CD4-positive, alpha-beta T cell treated with Interleukin-6 at 100 ng/mL for 8 hours (primary cell): Measurements from ENCODE around the gene EZR.
A peak's percentile ranks its signal among the peaks of the same experiment; 100 is the strongest.
"Not testable (repeated sequence)": the region's sequence is repeated elsewhere in the genome, so short reads cannot be mapped to it uniquely, and the experiment has no call there.

Experiments
- DNase-seq: peaks from one replicate; pipeline ENCODE4 v3.0.0-alpha.2; 2020; ENCODE audit warnings: mixed read lengths, low spot score

Gene EZR

GRCh38 chr6:158797331-158798310, 21.5 kb downstream of the EZR start:
- no peak for DNase-seq

GRCh38 chr6:158796353-158796752, 22.8 kb downstream of the EZR start:
- no peak for DNase-seq

GRCh38 chr6:158795516-158795915, 23.7 kb downstream of the EZR start:
- no peak for DNase-seq

DNA sequence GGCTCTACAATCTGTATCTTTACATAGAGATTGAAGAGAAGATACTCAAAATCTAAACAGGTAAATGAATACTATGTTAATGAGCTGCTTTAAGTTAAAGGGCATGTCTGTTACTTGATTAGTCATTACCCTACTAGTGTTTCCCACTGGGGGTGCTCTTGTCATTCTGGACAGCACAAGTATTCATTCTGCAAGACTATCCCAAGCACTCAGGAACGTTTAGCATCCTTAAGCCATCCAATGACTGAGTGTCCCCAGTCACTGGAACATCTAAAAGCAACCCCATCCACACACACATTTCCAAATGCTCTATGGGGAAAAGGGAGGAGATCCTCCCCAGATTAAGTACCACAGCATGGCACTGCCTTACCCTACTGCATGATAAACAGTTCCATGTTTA, 25.7 kb downstream of the EZR start:
- peak; percentile 23 for DNase-seq

GRCh38 chr6:158792505-158792904, 26.7 kb downstream of the EZR start:
- not testable (repeated sequence) for DNase-seq

DNA sequence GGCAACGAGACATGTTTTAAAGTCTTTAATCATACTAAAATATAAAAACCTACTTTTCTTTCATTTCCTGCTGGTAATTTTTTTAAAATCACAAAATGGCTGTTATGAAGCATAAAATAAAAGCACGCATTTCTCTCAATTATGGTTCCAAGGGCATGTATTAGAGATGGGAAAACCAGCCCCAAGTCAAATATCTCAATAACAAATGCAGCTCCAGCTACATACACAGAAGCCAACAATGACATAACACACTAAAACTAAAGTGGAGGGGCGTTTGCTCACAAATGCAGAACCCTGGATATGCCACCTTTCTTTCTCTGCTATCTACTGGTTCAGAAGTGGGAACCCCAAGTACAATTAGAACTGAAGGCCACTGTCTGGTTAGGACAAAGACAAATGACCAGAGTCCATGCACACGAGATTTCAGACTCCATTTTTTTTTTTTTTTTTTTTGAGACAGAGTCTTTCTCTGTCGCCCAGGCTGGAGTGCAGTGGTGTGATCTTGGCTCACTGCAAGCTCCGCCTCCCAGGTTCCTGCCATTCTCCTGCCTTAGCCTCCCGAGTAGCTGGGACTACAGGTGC, 27.8 kb downstream of the EZR start:
- DNase-seq: no peak

DNA sequence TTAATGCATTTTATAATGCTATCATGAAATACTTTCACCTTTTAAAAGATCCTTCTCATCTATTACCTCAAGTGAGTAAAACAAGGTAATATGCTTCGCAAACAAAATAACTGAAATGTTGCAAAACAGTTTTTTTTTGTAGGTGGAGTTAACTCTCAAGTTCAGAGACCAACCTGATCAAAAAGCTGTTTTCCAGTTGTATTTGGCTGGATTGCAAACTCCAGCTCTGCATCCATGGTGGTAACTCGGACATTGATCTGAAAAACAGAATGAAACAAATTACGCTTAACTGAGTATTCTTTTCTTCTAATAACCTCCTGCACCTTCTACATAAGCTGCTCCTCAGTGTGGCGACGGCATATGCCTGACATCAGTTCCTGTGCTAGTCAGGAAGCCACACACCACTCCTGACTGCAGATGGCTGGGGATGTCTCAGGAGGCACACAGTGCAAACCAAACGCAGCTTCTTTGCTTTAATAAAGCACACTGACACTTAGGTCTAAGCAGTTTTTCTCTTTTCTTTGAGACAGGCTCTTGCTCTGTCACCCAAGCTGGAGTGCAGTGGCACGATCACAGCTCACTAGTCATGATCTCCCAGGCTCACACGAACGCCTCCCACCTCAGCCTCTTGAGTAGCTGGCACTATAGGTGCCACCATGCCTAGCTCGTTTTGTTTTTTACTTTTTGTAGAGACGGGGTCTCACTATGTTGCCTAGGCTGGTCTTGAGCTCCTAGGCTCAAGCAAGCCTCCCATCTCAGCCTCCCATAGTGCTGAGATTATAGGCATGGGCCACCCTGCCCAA, 29.9 kb downstream of the EZR start:
- peak; percentile 71 for DNase-seq

GRCh38 chr6:158787395-158787794, 31.8 kb downstream of the EZR start:
- DNase-seq: no peak

- no peak for DNase-seq
Observed at GRCh38 chr6:158786645-158787304, 32.4 kb downstream of the EZR start.

DNA sequence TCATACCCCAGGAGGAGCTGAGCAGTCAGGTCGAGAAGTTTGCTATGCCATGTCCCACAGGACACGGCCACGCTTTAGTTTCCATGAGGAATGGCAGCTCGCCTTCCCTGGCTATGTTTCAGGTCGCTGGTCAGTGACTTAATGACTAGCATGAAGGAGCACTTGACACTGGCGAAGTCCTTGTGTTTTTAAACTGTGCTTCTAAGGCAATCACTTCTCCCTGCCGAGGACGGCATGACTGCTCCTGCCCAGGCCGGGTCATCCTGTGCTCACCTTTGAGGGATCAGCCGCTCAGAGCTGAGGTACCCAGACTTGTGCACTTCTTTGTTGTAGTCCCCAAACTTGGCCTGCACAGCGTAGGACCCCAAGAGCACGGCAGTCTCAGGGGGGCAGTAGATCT, 34.1 kb downstream of the EZR start:
- DNase-seq: no peak

DNA sequence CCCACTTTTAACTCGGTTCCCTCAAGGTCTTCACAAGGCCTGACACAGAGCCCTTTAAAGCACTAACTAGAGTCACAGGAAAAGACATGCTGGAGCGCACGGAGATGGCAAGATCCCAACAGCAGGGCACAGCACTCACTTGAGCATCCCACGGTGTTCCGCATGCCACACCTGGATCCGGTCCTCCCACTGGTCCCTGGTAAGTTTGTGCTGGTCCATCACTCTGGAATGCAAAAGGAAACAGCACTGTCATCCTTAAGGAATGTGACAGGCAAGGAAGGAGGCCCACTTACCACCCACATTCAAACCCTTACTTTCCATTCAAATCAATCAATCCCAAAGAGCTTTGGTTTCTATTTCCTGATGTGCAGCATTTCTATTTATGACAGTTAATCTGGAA, 34.7 kb downstream of the EZR start:
- DNase-seq: no peak

DNA sequence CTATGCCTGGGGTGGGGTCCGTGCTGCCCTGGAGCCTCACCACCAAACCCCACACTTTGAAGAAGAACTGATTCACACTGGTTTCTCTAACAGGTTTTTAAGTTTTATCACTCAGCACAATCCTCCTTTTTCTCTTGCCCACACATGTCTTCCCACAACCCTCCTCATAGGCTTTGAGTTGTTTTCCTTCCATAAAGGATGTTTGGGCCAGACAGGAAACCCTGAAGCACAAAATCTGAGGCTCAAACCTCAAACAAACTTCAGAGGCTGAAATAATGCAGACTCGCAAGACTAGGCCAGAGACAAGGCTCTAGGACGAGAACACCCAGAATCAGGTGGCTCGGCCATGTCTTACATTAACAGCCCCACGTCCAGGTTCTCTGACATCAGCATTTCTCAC, 35.3 kb downstream of the EZR start:
- DNase-seq: no peak

DNA sequence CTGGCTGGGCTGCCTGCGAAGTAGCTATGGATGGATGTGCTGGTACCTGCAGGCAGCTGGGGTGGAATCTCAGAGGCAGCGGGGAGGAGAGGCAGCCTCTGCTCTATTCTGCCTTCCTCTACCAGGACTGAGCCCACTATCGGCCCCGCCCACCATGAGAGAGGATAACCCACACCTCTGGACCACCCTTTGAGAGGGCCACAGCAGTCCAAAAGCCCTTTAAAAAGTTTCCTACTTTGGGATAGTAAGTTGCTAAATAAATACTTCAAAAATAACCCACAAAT, 36.1 kb downstream of the EZR start:
- no peak for DNase-seq

DNA sequence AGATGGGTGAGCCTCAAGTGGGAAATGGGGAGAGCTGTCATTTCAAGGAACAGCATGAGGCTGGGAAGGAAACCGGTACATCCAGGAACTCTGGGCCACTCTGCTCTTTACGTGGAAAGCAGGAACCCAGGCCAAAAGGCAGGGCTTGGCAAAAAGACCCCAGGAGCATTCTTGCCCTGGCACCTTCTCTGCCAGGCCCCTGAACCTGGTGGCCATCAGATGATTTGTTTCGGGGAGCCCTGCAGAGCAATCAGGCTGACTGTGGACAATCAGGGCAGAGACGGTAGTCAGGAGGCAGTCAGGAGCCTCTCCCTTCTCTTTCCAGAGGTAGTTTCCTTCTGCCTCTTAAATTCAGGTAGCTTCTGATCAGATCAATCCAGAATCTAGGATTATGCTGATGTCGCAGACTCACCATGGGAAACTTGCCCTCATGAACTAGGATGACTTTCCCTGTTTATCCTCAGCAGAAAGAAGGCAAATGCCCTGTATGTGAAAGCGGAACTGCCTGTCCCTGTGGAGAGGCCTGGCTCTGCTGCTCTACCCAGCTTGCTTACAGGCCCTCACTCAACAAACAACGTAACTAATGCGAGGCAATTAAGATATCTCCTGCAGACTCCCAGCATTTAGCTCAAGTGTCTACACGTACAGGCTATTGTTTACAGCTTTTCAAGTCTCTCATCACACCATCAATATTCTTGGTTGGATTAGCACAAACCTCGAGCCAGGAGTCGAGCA, 36.6 kb downstream of the EZR start:
- no peak for DNase-seq

DNA sequence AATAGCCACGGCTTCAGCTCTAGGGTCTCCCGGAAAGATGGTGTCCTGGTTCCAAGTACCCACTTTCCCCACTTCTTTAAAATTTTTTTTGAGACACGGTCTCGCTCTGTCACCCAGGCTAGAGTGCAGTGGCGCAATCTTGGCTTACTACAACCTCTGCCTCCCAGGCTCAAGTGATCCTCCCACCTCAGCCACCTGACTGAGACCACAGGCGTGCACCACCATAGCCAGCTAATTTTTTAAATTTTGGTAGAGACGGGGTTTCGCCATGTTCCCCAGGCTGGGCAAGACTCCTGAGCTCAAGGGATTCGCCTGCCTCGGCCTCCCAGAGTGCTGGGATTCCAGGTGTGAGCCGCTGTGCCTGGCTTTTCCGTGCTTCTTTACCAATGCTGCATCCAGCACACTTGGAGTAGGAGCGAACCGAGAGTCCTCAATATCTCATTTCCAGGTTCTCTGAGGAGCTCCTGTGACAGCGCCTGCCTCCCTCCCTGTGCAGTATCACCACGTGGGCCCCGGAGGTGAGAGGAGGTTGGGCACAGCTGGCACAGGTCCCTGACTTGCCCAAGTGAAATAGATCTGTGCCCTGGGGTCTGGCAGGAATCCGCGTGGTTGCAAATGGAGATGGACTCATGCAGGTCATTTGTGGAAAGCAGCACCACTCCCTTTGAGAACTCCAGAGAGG, 37.3 kb downstream of the EZR start:
- no peak for DNase-seq

GRCh38 chr6:158780988-158781691, 38.0 kb downstream of the EZR start:
- DNase-seq: no peak

DNA sequence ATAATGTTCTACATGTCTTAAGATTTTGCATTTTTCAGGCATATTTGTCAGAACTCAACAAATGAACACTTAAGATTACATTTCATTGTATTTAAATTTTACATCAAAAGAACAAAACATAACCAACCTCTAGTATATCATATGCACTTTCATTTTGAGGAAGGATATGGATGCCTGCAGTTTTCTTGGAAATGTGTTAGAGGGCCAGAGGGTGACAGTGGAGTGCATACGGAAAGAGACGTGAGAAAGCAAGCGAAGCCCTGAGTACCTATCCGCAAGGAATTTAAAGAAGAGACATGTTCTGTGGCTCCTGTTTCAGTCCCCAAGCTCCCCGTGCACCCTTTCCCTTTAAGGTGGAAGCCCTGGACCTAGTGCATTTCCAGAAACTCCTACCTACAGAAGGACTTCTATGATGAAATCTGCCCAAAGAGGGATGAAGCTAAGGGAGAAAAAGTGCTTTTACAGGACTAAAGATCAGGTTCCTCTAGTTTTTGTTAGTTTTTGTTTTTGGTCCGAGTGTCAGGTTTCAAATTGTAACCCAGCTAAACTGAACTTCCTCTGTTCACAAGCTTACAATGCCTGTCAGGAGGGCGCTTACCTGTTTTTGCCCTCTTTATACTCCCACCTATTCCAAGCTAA, 38.8 kb downstream of the EZR start:
- DNase-seq: no peak

- no peak for DNase-seq
Observed at GRCh38 chr6:158778005-158778527, 41.1 kb downstream of the EZR start.

DNA sequence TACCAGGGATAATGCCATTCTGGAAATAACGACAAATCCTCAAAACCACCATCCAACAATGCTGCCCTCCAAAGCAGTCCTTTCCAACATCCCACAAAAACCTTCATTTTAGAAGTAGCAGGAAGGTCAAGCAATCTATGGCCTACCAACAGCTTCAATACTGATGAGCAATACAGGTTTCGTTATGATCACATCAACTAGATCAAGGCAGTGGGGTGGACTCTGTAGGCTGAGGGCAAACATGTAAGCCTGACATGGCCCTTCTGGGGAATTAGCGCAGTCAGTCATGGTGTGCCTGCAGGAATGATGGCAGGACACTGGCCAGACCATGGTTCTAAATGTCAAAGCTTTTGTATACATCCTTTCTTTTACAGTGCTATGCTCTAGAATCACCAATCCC, 41.7 kb downstream of the EZR start:
- DNase-seq: no peak

GRCh38 chr6:158776737-158777136, 42.4 kb downstream of the EZR start:
- no peak for DNase-seq
